Stimulated activated naive CD8-positive, alpha-beta T cell treated with anti-CD3 and anti-CD28 coated beads, Interleukin-15, Interleukin-2, amounts not matched to agents 100 ng/mL and 50 ng/mL, for 24 hours (primary cell): ENCODE measurements around the gene IL1RAP.

Experiments
- H3K27ac Mint-ChIP-seq: one replicate; pipeline ENCODE4 v1.8.0; 2021; ENCODE audit warnings: mild to moderate bottlenecking, mixed read lengths
- H3K27me3 Mint-ChIP-seq: one replicate; pipeline ENCODE4 v1.8.0; 2021; ENCODE audit warnings: mixed read lengths
- H3K36me3 Mint-ChIP-seq: one replicate; pipeline ENCODE4 v1.8.0; 2021; ENCODE audit warnings: low read depth, mixed read lengths
- H3K4me1 Mint-ChIP-seq: one replicate; pipeline ENCODE4 v1.8.0; 2021; ENCODE audit warnings: low read depth, mixed read lengths
- H3K4me3 Mint-ChIP-seq: one replicate; pipeline ENCODE4 v1.8.0; 2021; ENCODE audit warnings: mild to moderate bottlenecking, mixed read lengths
- H3K9me3 Mint-ChIP-seq: one replicate; pipeline ENCODE4 v1.8.0; 2021; ENCODE audit warnings: mixed read lengths

The IL1RAP gene

GRCh38 chr3:190566043-190566933 lies 52.4 kb downstream of the IL1RAP start:
- Mint-ChIP-seq H3K27ac (peak overlapping the region; percentile 94), H3K27me3 (no peaks in the 10 kb centered on the region), H3K36me3 (peaks cover 59% of the 10 kb centered on the region), H3K9me3 (peaks cover 4% of the 10 kb centered on the region), H3K4me1 (peaks cover 77% of the 10 kb centered on the region), H3K4me3 (peak overlapping the region; percentile 6)

- Mint-ChIP-seq H3K9me3 (peaks cover 8% of the 10 kb centered on the region), H3K27ac (no peak overlapping the region), H3K27me3 (no peaks in the 10 kb centered on the region), H3K36me3 (peaks cover 53% of the 10 kb centered on the region), H3K4me1 (peaks cover 61% of the 10 kb centered on the region), H3K4me3 (no peak overlapping the region)
Observed at GRCh38 chr3:190568036-190568435, 54.2 kb downstream of the IL1RAP start.

- Mint-ChIP-seq H3K4me1 (peaks cover 31% of the 10 kb centered on the region), H3K27ac (peak overlapping the region; percentile 5), H3K9me3 (peaks cover 14% of the 10 kb centered on the region), H3K36me3 (peaks cover 47% of the 10 kb centered on the region), H3K27me3 (no peaks in the 10 kb centered on the region), H3K4me3 (no peak overlapping the region)
Observed at GRCh38 chr3:190574473-190574872, 60.6 kb downstream of the IL1RAP start.

GRCh38 chr3:190575437-190576185 lies 61.7 kb downstream of the IL1RAP start:
- Mint-ChIP-seq H3K9me3 (peaks cover 14% of the 10 kb centered on the region), H3K27ac (no peak overlapping the region), H3K27me3 (no peaks in the 10 kb centered on the region), H3K4me3 (no peak overlapping the region), H3K36me3 (peaks cover 53% of the 10 kb centered on the region), H3K4me1 (peaks cover 29% of the 10 kb centered on the region)

GRCh38 chr3:190577225-190577624 lies 63.3 kb downstream of the IL1RAP start:
- Mint-ChIP-seq H3K27ac (no peak overlapping the region), H3K9me3 (peaks cover 12% of the 10 kb centered on the region), H3K4me1 (peaks cover 41% of the 10 kb centered on the region), H3K36me3 (peaks cover 52% of the 10 kb centered on the region), H3K27me3 (no peaks in the 10 kb centered on the region), H3K4me3 (no peak overlapping the region)

- H3K4me1 Mint-ChIP-seq, result peaks cover 42% of the 10 kb centered on the region
- H3K4me3 Mint-ChIP-seq, result no peak overlapping the region
- H3K9me3 Mint-ChIP-seq, result peaks cover 10% of the 10 kb centered on the region
- H3K27ac Mint-ChIP-seq, result no peak overlapping the region
- H3K27me3 Mint-ChIP-seq, result no peaks in the 10 kb centered on the region
- peaks cover 48% of the 10 kb centered on the region for H3K36me3 Mint-ChIP-seq
Observed at GRCh38 chr3:190579514-190580137, 65.7 kb downstream of the IL1RAP start.

GRCh38 chr3:190580417-190580816 lies 66.5 kb downstream of the IL1RAP start:
- no peaks in the 10 kb centered on the region for H3K27me3 Mint-ChIP-seq
- no peak overlapping the region for H3K27ac Mint-ChIP-seq
- H3K4me1 Mint-ChIP-seq, result peaks cover 43% of the 10 kb centered on the region
- peaks cover 43% of the 10 kb centered on the region for H3K36me3 Mint-ChIP-seq
- H3K9me3 Mint-ChIP-seq, result peaks cover 10% of the 10 kb centered on the region
- H3K4me3 Mint-ChIP-seq, result no peak overlapping the region

GRCh38 chr3:190581041-190581541 lies 67.2 kb downstream of the IL1RAP start:
- H3K4me1 Mint-ChIP-seq, result peaks cover 50% of the 10 kb centered on the region
- H3K27ac Mint-ChIP-seq, result peak overlapping the region; percentile 26

GRCh38 chr3:190582667-190583066 lies 68.8 kb downstream of the IL1RAP start:
- H3K36me3 Mint-ChIP-seq, result peaks cover 34% of the 10 kb centered on the region
- no peak overlapping the region for H3K4me3 Mint-ChIP-seq
- no peaks in the 10 kb centered on the region for H3K27me3 Mint-ChIP-seq
- peaks cover 62% of the 10 kb centered on the region for H3K4me1 Mint-ChIP-seq
- no peak overlapping the region for H3K27ac Mint-ChIP-seq
- H3K9me3 Mint-ChIP-seq, result peaks cover 10% of the 10 kb centered on the region

More at GRCh38 chr3:190581041-190581541, 67.2 kb downstream of the IL1RAP start:
- Mint-ChIP-seq H3K4me3 (no peak overlapping the region), H3K27me3 (no peaks in the 10 kb centered on the region), H3K9me3 (peaks cover 10% of the 10 kb centered on the region), H3K36me3 (peaks cover 38% of the 10 kb centered on the region)

GRCh38 chr3:190585805-190586630 lies 72.1 kb downstream of the IL1RAP start:
- H3K27me3 Mint-ChIP-seq, result no peaks in the 10 kb centered on the region
- H3K4me3 Mint-ChIP-seq, result peak overlapping the region; percentile 73
- H3K9me3 Mint-ChIP-seq, result no peaks in the 10 kb centered on the region
- H3K27ac Mint-ChIP-seq, result peak overlapping the region; percentile 98
- peaks cover 33% of the 10 kb centered on the region for H3K36me3 Mint-ChIP-seq
- H3K4me1 Mint-ChIP-seq, result peaks cover 53% of the 10 kb centered on the region

- H3K4me3 Mint-ChIP-seq, result peak overlapping the region; percentile 73
- no peaks in the 10 kb centered on the region for H3K9me3 Mint-ChIP-seq
- peak overlapping the region; percentile 98 for H3K27ac Mint-ChIP-seq
- H3K27me3 Mint-ChIP-seq, result no peaks in the 10 kb centered on the region
- peaks cover 39% of the 10 kb centered on the region for H3K36me3 Mint-ChIP-seq
- H3K4me1 Mint-ChIP-seq, result peaks cover 47% of the 10 kb centered on the region
Observed at GRCh38 chr3:190586631-190587011, 72.7 kb downstream of the IL1RAP start.

GRCh38 chr3:190588570-190588969 lies 74.7 kb downstream of the IL1RAP start:
- H3K36me3 Mint-ChIP-seq, result peaks cover 37% of the 10 kb centered on the region
- no peaks in the 10 kb centered on the region for H3K9me3 Mint-ChIP-seq
- H3K4me3 Mint-ChIP-seq, result no peak overlapping the region
- H3K4me1 Mint-ChIP-seq, result peaks cover 45% of the 10 kb centered on the region
- no peaks in the 10 kb centered on the region for H3K27me3 Mint-ChIP-seq
- peak overlapping the region; percentile 45 for H3K27ac Mint-ChIP-seq

GRCh38 chr3:190589326-190589725 lies 75.4 kb downstream of the IL1RAP start:
- no peak overlapping the region for H3K4me3 Mint-ChIP-seq
- H3K27me3 Mint-ChIP-seq, result no peaks in the 10 kb centered on the region
- H3K4me1 Mint-ChIP-seq, result peaks cover 45% of the 10 kb centered on the region
- no peak overlapping the region for H3K27ac Mint-ChIP-seq
- H3K36me3 Mint-ChIP-seq, result peaks cover 37% of the 10 kb centered on the region
- H3K9me3 Mint-ChIP-seq, result no peaks in the 10 kb centered on the region

- Mint-ChIP-seq H3K4me1 (peaks cover 30% of the 10 kb centered on the region), H3K36me3 (peaks cover 37% of the 10 kb centered on the region), H3K27ac (no peak overlapping the region), H3K27me3 (no peaks in the 10 kb centered on the region), H3K9me3 (no peaks in the 10 kb centered on the region), H3K4me3 (no peak overlapping the region)
Observed at GRCh38 chr3:190591080-190591479, 77.2 kb downstream of the IL1RAP start.
